Activated CD8-positive, alpha-beta memory T cell treated with anti-CD3 and anti-CD28 coated beads, Interleukin-2, amount 10 ng/mL, durations not matched to agents 7 days and 5 days (primary cell): Measurements from ENCODE around the gene C1orf56. TPM values are rescaled to one million over a fixed set of nuclear protein-coding genes. Genes with fewer than 3 reads are reported as not detected.

Source experiments
- ATAC-seq: fragments of 150-1000 bp; cut with Tn5 transposase; one replicate; pipeline ENCODE4 v1.10.0; 2021; ENCODE audit warnings: moderate library complexity
- CTCF ChIA-PET: fragments of 350-600 bp; sonication (Branson Sonifier 250); formaldehyde crosslinking; loops from one replicate; lab custom pipeline; 2021; ENCODE audit warnings: antibody characterized with exemption; lab: Charles Lee
- DNase-seq: peaks from one replicate; pipeline ENCODE4 v3.0.0-alpha.2; 2020
- H3K27ac Mint-ChIP-seq: one replicate; pipeline ENCODE4 v1.8.0; 2021; ENCODE audit warnings: mild to moderate bottlenecking, mixed read lengths
- H3K27me3 Mint-ChIP-seq: one replicate; pipeline ENCODE4 v1.8.0; 2021; ENCODE audit warnings: mixed read lengths
- H3K36me3 Mint-ChIP-seq: one replicate; pipeline ENCODE4 v1.8.0; 2021; ENCODE audit warnings: mild to moderate bottlenecking, mixed read lengths
- H3K4me1 Mint-ChIP-seq: one replicate; pipeline ENCODE4 v1.8.0; 2021; ENCODE audit warnings: mixed read lengths
- H3K4me3 Mint-ChIP-seq: one replicate; pipeline ENCODE4 v1.8.0; 2021; ENCODE audit warnings: mild to moderate bottlenecking, moderate library complexity, mixed read lengths
- H3K9me3 Mint-ChIP-seq: one replicate; pipeline ENCODE4 v1.8.0; 2022; ENCODE audit warnings: low read depth, mixed read lengths
- total RNA-seq, 2 experiments: library from RNA; stranded (reverse); gene quantifications; one replicate each; pipeline ENCODE4 v1.2.3, GENCODE V29; 2021

C1orf56 gene
- total RNA-seq, 2 experiments from 2014 or later: 1.2 to 2.0 TPM

- Mint-ChIP-seq H3K27ac (peak within 1 kb of the TSS; percentile 94), H3K4me1 (peaks cover 63% of the 10 kb centered on the region), H3K9me3 (no peaks in the 10 kb centered on the region), H3K36me3 (no peaks in the 10 kb centered on the region), H3K27me3 (no peaks in the 10 kb centered on the region), H3K4me3 (peak within 1 kb of the TSS; percentile 99)
- DNase-seq: peak; percentile 97
- CTCF ChIA-PET: interaction anchor here (2.3 kb wide), 1 partner anchor 40 kb away, joined by 10 read pairs; the partner anchor contains the start of gene C1orf56
- ATAC-seq: peak; percentile 94
Measured at GRCh38 chr1:151008244-151009205, 39.0 kb upstream of the C1orf56 start, which contains the start of gene PRUNE1. Gene PRUNE1, plus strand, starts transcription at chr1:151008449. Its CDS starts 184 bp downstream, at chr1:151008633.

- Mint-ChIP-seq H3K27ac (peak overlapping the region; percentile 94), H3K4me3 (peak overlapping the region; percentile 99), H3K9me3 (no peaks in the 10 kb centered on the region), H3K27me3 (no peaks in the 10 kb centered on the region), H3K36me3 (no peaks in the 10 kb centered on the region), H3K4me1 (peaks cover 61% of the 10 kb centered on the region)
- CTCF ChIA-PET: interaction anchor here (0.6 to 2.3 kb wide), 3 partner anchors 15 to 140 kb away, joined by 3 to 10 read pairs (median 4); partner anchors contain the start of gene C1orf56
- DNase-seq (no peak), ATAC-seq (no peak)
Measured at GRCh38 chr1:151009206-151009587, 38.4 kb upstream of the C1orf56 start.

GRCh38 chr1:151009674-151010345, 37.7 kb upstream of the C1orf56 start:
- Mint-ChIP-seq H3K36me3 (no peaks in the 10 kb centered on the region), H3K27ac (peak overlapping the region; percentile 94), H3K4me1 (peaks cover 58% of the 10 kb centered on the region), H3K4me3 (peak overlapping the region; percentile 99), H3K27me3 (no peaks in the 10 kb centered on the region), H3K9me3 (no peaks in the 10 kb centered on the region)
- CTCF ChIA-PET: interaction anchor here (0.6 to 3.5 kb wide), 4 partner anchors 15 to 140 kb away, joined by 3 to 18 read pairs (median 7); partner anchors contain the start of gene C1orf56
- DNase-seq: no peak
- no peak for ATAC-seq

GRCh38 chr1:151010346-151010726, 37.2 kb upstream of the C1orf56 start:
- H3K27me3 Mint-ChIP-seq: no peaks in the 10 kb centered on the region
- DNase-seq: no peak
- peaks cover 56% of the 10 kb centered on the region for H3K4me1 Mint-ChIP-seq
- no peaks in the 10 kb centered on the region for H3K36me3 Mint-ChIP-seq
- H3K4me3 Mint-ChIP-seq: no peak overlapping the region
- ATAC-seq: no peak
- H3K9me3 Mint-ChIP-seq: no peaks in the 10 kb centered on the region
- no peak overlapping the region for H3K27ac Mint-ChIP-seq
- CTCF ChIA-PET: interaction anchor here (0.7 to 3.5 kb wide), 4 partner anchors 14 to 129 kb away, joined by 3 to 18 read pairs (median 7); partner anchors contain the start of gene C1orf56

- CTCF ChIA-PET: interaction anchor here (0.5 to 3.5 kb wide), 8 partner anchors 9 to 494 kb away, joined by 3 to 18 read pairs (median 4); partner anchors contain the start of gene C1orf56
- no peak for DNase-seq
- Mint-ChIP-seq H3K4me3 (no peak overlapping the region), H3K27me3 (no peaks in the 10 kb centered on the region), H3K4me1 (peaks cover 47% of the 10 kb centered on the region), H3K9me3 (no peaks in the 10 kb centered on the region), H3K27ac (no peak overlapping the region), H3K36me3 (no peaks in the 10 kb centered on the region)
- no peak for ATAC-seq
Measured at GRCh38 chr1:151011154-151011850, 36.2 kb upstream of the C1orf56 start.

GRCh38 chr1:151012684-151013471, 34.7 kb upstream of the C1orf56 start:
- Mint-ChIP-seq H3K36me3 (no peaks in the 10 kb centered on the region), H3K4me3 (no peak overlapping the region), H3K27me3 (no peaks in the 10 kb centered on the region), H3K9me3 (no peaks in the 10 kb centered on the region), H3K4me1 (peaks cover 31% of the 10 kb centered on the region), H3K27ac (no peak overlapping the region)
- CTCF ChIA-PET: interaction anchor here (0.8 to 3.5 kb wide), 3 partner anchors 12 to 78 kb away, joined by 3 to 18 read pairs (median 3); partner anchors contain the start of gene GABPB2
- DNase-seq (no peak), ATAC-seq (no peak)

GRCh38 chr1:151013518-151013917, 34.0 kb upstream of the C1orf56 start:
- Mint-ChIP-seq H3K27me3 (no peaks in the 10 kb centered on the region), H3K4me3 (no peak overlapping the region)

GRCh38 chr1:151024540-151025146, 22.9 kb upstream of the C1orf56 start:
- H3K27me3 Mint-ChIP-seq: no peaks in the 10 kb centered on the region
- peak overlapping the region; percentile 25 for H3K4me3 Mint-ChIP-seq
- H3K27ac Mint-ChIP-seq: peak overlapping the region; percentile 52
- peaks cover 5% of the 10 kb centered on the region for H3K4me1 Mint-ChIP-seq
- CTCF ChIA-PET: interaction anchor here (0.7 to 7.3 kb wide), 38 partner anchors 9 to 421 kb away, joined by 3 to 76 read pairs (median 5); partner anchors contain the start of genes C1orf56, CDC42SE1, LYSMD1 and MINDY1
- ATAC-seq (peak; percentile 100), DNase-seq (peak; percentile 91)
- no peaks in the 10 kb centered on the region for H3K9me3 Mint-ChIP-seq
- H3K36me3 Mint-ChIP-seq: peaks cover 11% of the 10 kb centered on the region

More at GRCh38 chr1:151013518-151013917, 34.0 kb upstream of the C1orf56 start:
- Mint-ChIP-seq H3K36me3 (no peaks in the 10 kb centered on the region), H3K27ac (no peak overlapping the region), H3K4me1 (peaks cover 26% of the 10 kb centered on the region), H3K9me3 (no peaks in the 10 kb centered on the region)
- DNase-seq (no peak), ATAC-seq (no peak)
- CTCF ChIA-PET: interaction anchor here (3.5 kb wide), 1 partner anchor 11 kb away, joined by 18 read pairs; no protein-coding TSS in a partner anchor

GRCh38 chr1:151026460-151026859, 21.1 kb upstream of the C1orf56 start:
- ATAC-seq (no peak), DNase-seq (no peak)
- Mint-ChIP-seq H3K4me3 (no peak overlapping the region), H3K27ac (no peak overlapping the region), H3K27me3 (no peaks in the 10 kb centered on the region), H3K9me3 (no peaks in the 10 kb centered on the region), H3K4me1 (peaks cover 5% of the 10 kb centered on the region), H3K36me3 (peaks cover 17% of the 10 kb centered on the region)
- CTCF ChIA-PET: interaction anchor here (1.0 to 7.3 kb wide), 6 partner anchors 14 to 149 kb away, joined by 3 to 76 read pairs (median 12); partner anchors contain the start of gene C1orf56

- DNase-seq: no peak
- Mint-ChIP-seq H3K4me3 (no peak overlapping the region), H3K9me3 (no peaks in the 10 kb centered on the region), H3K36me3 (peaks cover 23% of the 10 kb centered on the region), H3K27ac (no peak overlapping the region), H3K27me3 (no peaks in the 10 kb centered on the region), H3K4me1 (no peaks in the 10 kb centered on the region)
- no peak for ATAC-seq
- CTCF ChIA-PET: interaction anchor here (1.4 to 1.5 kb wide), 2 partner anchors 12 to 36 kb away, joined by 3 to 4 read pairs; no protein-coding TSS in a partner anchor
Measured at GRCh38 chr1:151032164-151032563, 15.4 kb upstream of the C1orf56 start.

- ATAC-seq (no peak), DNase-seq (no peak)
- Mint-ChIP-seq H3K27me3 (no peaks in the 10 kb centered on the region), H3K4me1 (no peaks in the 10 kb centered on the region), H3K9me3 (no peaks in the 10 kb centered on the region), H3K27ac (no peak overlapping the region), H3K36me3 (peaks cover 14% of the 10 kb centered on the region), H3K4me3 (no peak overlapping the region)
- CTCF ChIA-PET: no interaction called here
Measured at GRCh38 chr1:151035167-151035566, 12.4 kb upstream of the C1orf56 start.
